Measurements from ENCODE around the gene ZNF740.

Gene ZNF740

DNA sequence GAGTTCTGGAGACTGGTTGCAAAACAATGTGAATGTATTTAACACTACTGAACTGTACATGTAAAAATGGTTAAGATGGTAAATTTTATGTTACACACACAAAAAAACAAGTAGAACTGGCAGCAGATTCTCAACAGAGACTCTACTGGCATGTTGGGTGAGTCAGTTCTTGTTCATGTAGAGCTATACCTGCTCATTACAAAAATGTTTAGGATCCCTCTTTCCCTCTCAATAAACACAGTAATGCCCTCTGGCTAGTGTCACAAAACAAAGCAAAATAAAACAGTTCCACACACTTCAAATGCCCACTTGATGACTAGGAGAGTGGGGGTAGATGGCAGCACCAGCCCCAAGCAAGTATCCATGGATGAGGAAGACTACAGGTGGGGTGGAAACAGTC is 13.7 kb upstream of the ZNF740 start:
- Histone ChIP-seq H3K4me3 (no peak overlapping the region), H3K27ac (no peak overlapping the region)
- DNase-seq (ENCODE audit: low spot score) = no peak
- TF ChIP-seq, protein P1, sequence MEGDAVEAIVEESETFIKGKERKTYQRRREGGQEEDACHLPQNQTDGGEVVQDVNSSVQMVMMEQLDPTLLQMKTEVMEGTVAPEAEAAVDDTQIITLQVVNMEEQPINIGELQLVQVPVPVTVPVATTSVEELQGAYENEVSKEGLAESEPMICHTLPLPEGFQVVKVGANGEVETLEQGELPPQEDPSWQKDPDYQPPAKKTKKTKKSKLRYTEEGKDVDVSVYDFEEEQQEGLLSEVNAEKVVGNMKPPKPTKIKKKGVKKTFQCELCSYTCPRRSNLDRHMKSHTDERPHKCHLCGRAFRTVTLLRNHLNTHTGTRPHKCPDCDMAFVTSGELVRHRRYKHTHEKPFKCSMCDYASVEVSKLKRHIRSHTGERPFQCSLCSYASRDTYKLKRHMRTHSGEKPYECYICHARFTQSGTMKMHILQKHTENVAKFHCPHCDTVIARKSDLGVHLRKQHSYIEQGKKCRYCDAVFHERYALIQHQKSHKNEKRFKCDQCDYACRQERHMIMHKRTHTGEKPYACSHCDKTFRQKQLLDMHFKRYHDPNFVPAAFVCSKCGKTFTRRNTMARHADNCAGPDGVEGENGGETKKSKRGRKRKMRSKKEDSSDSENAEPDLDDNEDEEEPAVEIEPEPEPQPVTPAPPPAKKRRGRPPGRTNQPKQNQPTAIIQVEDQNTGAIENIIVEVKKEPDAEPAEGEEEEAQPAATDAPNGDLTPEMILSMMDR (IDR thresholded peaks at IDR 0.05) = no peak

GRCh38 chr12:53169644-53170043 is 10.9 kb upstream of the ZNF740 start:
- no peak overlapping the region for H3K27ac ChIP-seq
- peak; percentile 52 for DNase-seq (ENCODE audit: low spot score)
- TF ChIP-seq, protein P1 (IDR thresholded peaks at IDR 0.05) = no peak
- no peak overlapping the region for H3K4me3 ChIP-seq

DNA sequence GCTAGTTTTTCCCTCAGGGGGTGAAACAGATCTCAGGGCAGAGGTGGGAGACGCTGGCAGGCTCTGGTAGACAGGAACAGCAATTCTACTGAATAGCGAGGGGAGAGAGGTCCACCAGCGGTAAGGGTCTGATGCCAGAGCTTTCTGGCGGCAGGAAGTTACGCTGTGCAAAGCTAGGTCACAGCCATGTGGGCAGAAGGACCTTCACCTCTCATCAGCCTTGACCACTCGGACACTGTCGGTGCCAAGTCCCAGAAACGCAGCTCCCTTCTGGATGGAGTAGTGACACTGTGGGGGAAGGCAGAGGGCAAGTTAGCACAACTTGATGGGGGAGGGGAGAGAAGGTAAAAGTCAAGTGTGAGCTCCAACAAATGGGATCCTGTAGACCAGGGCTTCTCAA is 10.3 kb upstream of the ZNF740 start:
- H3K27ac ChIP-seq = no peak overlapping the region

GRCh38 chr12:53170876-53171724 is 9.4 kb upstream of the ZNF740 start:
- peak; percentile 60 for DNase-seq (ENCODE audit: low spot score)
- Histone ChIP-seq H3K27ac (no peak overlapping the region), H3K4me3 (no peak overlapping the region)
- TF ChIP-seq, protein P1 (IDR thresholded peaks at IDR 0.05) = no peak

More for the DNA sequence above, 10.3 kb upstream of the ZNF740 start:
- H3K4me3 ChIP-seq = no peak overlapping the region
- DNase-seq (ENCODE audit: low spot score) = no peak
- TF ChIP-seq, protein P1 (IDR thresholded peaks at IDR 0.05) = no peak

- DNase-seq (ENCODE audit: low spot score) = peak; percentile 41
- TF ChIP-seq, protein P1 (IDR thresholded peaks at IDR 0.05) = no peak
- Histone ChIP-seq H3K27ac (no peak overlapping the region), H3K4me3 (no peak overlapping the region)
These were observed 8.7 kb upstream of the ZNF740 start for GRCh38 chr12:53171725-53172329.

DNA sequence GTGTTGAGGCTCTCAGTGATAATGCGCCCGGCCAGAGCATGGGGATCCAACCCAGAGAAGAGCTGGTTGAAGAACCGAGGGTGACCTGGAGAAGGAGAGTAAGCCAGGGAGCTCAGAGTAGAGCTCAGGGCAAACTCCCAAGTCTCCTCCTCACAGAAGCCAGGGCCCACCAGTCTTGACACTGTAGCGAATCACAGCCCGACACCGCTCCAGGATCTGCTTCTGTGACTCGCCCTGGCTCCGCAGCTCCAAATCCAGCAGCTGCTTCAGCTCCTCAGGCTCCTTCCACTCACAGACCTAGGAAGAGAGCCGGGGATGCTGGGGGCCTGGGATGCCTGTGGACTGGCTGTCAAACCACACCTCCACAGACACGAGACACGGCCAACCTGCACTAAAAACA is 8.2 kb upstream of the ZNF740 start:
- H3K4me3 ChIP-seq = no peak overlapping the region
- peak; percentile 59 for DNase-seq (ENCODE audit: low spot score)
- TF ChIP-seq, protein P1 (IDR thresholded peaks at IDR 0.05) = no peak
- H3K27ac ChIP-seq = no peak overlapping the region
